Measurements from ENCODE around the gene IRGQ.

- TF ChIP-seq CTCF (conservative IDR thresholded peaks at IDR 0.05), result no peak
- TF ChIP-seq ZFX (IDR thresholded peaks at IDR 0.05), result no peak
Observed at GRCh38 chr19:43599635-43600295, 3.8 kb upstream of the IRGQ start.
